DND-41 (cell line): ENCODE measurements around the gene CPNE4.

Experiments
- ATAC-seq: fragments of 200-7000 bp; cut with Tn5 transposase; 3 replicates; pipeline ENCODE4 v1.9.1; 2021; ENCODE audit warnings: low read depth; ENCODE audit not compliant: insufficient read depth
- DNase-seq: peaks from one replicate; pipeline ENCODE4 v3.0.0-alpha.2; 2020
- H2AFZ ChIP-seq: 2 replicates; pipeline ENCODE4 v1.6.0; 2012; ENCODE audit warnings: low read depth, low read length
- H3K27ac ChIP-seq: 2 replicates; pipeline ENCODE4 v1.5.1; 2012; ENCODE audit warnings: low read length, inconsistent platforms
- H3K27me3 ChIP-seq: fragments of 200-600 bp; sonication (generic); 2 replicates; pipeline ENCODE4 v1.6.0; 2012; ENCODE audit warnings: low read length, mild to moderate bottlenecking, inconsistent platforms; ENCODE audit not compliant: insufficient read depth, poor library complexity
- H3K36me3 ChIP-seq: 2 replicates; pipeline ENCODE4 v1.5.1; 2012; ENCODE audit warnings: low read length, inconsistent platforms; ENCODE audit not compliant: insufficient read depth
- H3K4me1 ChIP-seq: 2 replicates; pipeline ENCODE4 v1.5.1; 2012; ENCODE audit warnings: mild to moderate bottlenecking, low read length; ENCODE audit not compliant: insufficient read depth
- H3K4me2 ChIP-seq: 2 replicates; pipeline ENCODE4 v1.6.0; 2012; ENCODE audit warnings: mild to moderate bottlenecking, moderate library complexity, low read length, inconsistent platforms; ENCODE audit not compliant: insufficient read depth
- H3K4me3 ChIP-seq, 2 experiments: fragments of 200-600 bp in 1 of 2; shearing (Covaris generic) in 1 of 2; 2 replicates each; pipeline ENCODE4 v1.5.1; 2012 to 2016; ENCODE audit warnings: inconsistent platforms in 2 of 2, low read length in 2 of 2, mild to moderate bottlenecking in 2 of 2, low read depth in 1 of 2, moderate library complexity in 1 of 2
- H3K79me2 ChIP-seq: 2 replicates; pipeline ENCODE4 v1.6.0; 2012; ENCODE audit warnings: low read length, inconsistent platforms; ENCODE audit not compliant: insufficient read depth
- H3K9ac ChIP-seq: 2 replicates; pipeline ENCODE4 v1.6.0; 2012; ENCODE audit warnings: low read depth, mild to moderate bottlenecking, inconsistent platforms, low read length, moderate library complexity
- H3K9me3 ChIP-seq: 2 replicates; pipeline ENCODE4 v1.5.1; 2012; ENCODE audit warnings: low read length, moderate library complexity, mild to moderate bottlenecking, inconsistent platforms; ENCODE audit not compliant: insufficient read depth, severe bottlenecking
- H4K20me1 ChIP-seq: 2 replicates; pipeline ENCODE4 v1.6.0; 2012; ENCODE audit warnings: low read length; ENCODE audit not compliant: insufficient read depth
- EZH2 ChIP-seq: IDR thresholded peaks from 3 replicates; pipeline ENCODE4 v1.6.1; 2012; ENCODE audit warnings: borderline replicate concordance, low read depth, mild to moderate bottlenecking, moderate library complexity, low read length, inconsistent platforms; ENCODE audit not compliant: severe bottlenecking
- TF ChIP-seq, protein P1 (sequence below): IDR thresholded peaks from 2 replicates; pipeline ENCODE4 v1.5.1; 2012; ENCODE audit warnings: borderline replicate concordance, low read length, moderate library complexity, mild to moderate bottlenecking; ENCODE audit not compliant: poor library complexity, severe bottlenecking; ENCODE audit errors: extremely low read depth

Gene CPNE4

DNA sequence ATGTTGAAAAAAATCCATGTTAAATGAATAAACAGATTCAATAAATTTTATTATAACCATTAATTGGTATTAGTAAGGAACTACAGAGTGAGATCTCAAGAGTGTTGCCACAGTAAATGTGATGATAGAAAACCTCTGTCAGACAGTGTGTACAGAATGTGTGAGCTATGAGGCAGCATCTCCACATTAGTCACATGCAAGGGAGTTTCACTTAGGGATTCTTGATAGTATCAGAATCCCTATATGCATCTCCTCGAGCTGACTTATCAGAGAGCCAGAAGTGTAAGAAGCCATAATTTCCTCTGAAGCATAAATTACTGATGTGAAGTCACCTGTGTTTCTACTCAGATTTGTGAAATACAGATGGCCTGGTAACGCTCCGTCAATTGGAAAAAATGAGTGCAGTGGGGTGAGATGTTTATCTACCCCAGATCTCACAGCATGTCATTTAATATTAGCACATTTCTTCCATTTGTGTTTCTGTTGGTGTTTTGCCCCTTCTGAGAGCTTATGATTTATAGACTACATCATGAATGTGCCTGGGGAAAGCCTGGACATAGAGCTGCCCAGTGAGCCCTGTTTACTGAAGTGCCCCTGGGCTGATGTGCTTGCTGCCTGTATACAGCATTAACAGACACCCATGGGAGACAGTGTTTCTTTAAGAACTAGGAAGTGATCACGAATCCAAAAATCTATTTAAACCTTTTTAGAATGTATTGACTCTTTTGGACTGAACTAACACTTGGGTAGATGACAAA is 262.4 kb downstream of the CPNE4 start:
- Histone ChIP-seq H3K4me2 (no peak overlapping the region), H4K20me1 (no peaks in the 10 kb centered on the region), H3K27me3 (peaks cover 3% of the 10 kb centered on the region), H3K27ac (no peak overlapping the region), H2AFZ (no peak overlapping the region), H3K79me2 (no peaks in the 10 kb centered on the region), H3K9ac (no peak overlapping the region), H3K36me3 (no peaks in the 10 kb centered on the region), H3K4me3 (no peak overlapping the region), H3K9me3 (no peaks in the 10 kb centered on the region), H3K4me1 (no peaks in the 10 kb centered on the region)
- DNase-seq = no peak
- no peak for TF ChIP-seq EZH2
- TF ChIP-seq, protein P1, sequence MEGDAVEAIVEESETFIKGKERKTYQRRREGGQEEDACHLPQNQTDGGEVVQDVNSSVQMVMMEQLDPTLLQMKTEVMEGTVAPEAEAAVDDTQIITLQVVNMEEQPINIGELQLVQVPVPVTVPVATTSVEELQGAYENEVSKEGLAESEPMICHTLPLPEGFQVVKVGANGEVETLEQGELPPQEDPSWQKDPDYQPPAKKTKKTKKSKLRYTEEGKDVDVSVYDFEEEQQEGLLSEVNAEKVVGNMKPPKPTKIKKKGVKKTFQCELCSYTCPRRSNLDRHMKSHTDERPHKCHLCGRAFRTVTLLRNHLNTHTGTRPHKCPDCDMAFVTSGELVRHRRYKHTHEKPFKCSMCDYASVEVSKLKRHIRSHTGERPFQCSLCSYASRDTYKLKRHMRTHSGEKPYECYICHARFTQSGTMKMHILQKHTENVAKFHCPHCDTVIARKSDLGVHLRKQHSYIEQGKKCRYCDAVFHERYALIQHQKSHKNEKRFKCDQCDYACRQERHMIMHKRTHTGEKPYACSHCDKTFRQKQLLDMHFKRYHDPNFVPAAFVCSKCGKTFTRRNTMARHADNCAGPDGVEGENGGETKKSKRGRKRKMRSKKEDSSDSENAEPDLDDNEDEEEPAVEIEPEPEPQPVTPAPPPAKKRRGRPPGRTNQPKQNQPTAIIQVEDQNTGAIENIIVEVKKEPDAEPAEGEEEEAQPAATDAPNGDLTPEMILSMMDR = no peak
- ATAC-seq = no peak

DNA sequence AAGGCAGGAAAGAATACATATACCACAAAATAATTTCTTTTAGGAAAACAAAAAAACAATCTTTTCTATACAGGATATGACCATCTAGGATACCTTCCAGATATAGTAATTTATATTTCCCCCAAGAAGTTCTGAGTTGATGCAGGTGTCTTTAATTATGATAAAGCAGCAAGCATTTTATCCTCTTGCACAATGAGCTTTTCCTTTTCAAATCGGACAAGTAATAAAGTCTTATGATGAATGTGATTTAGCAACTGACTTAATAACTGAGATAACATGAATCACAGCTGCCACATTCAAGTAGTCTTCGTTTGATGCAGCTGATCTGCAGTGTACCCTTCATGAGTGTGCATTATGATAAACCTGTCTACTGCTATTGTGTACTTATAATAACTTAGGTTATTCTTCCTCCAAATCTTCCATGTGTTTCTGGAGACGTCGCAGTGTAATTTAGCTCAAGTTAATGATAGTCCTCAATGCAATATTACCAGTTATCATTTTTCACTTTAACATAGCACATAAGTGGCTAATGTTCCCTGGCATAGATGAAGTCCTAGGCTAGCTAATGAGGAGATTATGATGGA is 271.7 kb downstream of the CPNE4 start:
- TF ChIP-seq, protein P1 = no peak
- no peak for TF ChIP-seq EZH2
- no peaks in the 10 kb centered on the region for H3K79me2 ChIP-seq
- DNase-seq = no peak
- no peak for ATAC-seq
- H3K9me3 ChIP-seq = no peaks in the 10 kb centered on the region
- no peaks in the 10 kb centered on the region for H3K36me3 ChIP-seq
- no peak overlapping the region for H3K4me3 ChIP-seq
- peaks cover 2% of the 10 kb centered on the region for H3K27me3 ChIP-seq
- H2AFZ ChIP-seq = no peak overlapping the region
- H3K4me1 ChIP-seq = no peaks in the 10 kb centered on the region
- no peak overlapping the region for H3K9ac ChIP-seq
- H4K20me1 ChIP-seq = no peaks in the 10 kb centered on the region
- no peak overlapping the region for H3K4me2 ChIP-seq
- H3K27ac ChIP-seq = no peak overlapping the region

DNA sequence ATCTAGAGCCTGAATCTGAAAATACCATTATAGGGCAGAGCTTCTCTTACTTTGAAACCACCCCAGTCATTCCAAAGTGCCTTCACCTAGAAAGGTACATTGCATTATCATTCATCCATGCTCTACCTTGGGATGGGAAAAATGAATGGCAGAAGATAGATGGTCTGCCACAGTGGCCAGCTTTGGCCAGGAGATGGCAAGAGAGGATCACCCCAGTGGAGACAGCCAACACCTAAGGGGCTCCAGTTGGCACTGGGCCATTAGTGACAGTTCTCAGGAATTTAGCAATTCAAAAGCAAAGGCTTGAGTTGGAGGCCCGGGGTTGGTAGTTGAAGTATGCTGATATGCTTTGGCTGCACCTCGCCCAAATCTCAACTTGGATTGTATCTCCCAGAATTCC is 278.4 kb downstream of the CPNE4 start:
- no peak overlapping the region for H3K9ac ChIP-seq
- no peaks in the 10 kb centered on the region for H3K79me2 ChIP-seq
- no peak overlapping the region for H3K4me2 ChIP-seq
- H3K27ac ChIP-seq = no peak overlapping the region
- H3K4me3 ChIP-seq = no peak overlapping the region
- ATAC-seq (no peak), DNase-seq (no peak)
- no peaks in the 10 kb centered on the region for H3K27me3 ChIP-seq
- no peak overlapping the region for H2AFZ ChIP-seq
- no peaks in the 10 kb centered on the region for H3K36me3 ChIP-seq
- TF ChIP-seq EZH2 = no peak
- TF ChIP-seq, protein P1 = no peak
- no peaks in the 10 kb centered on the region for H3K4me1 ChIP-seq
- H3K9me3 ChIP-seq = no peaks in the 10 kb centered on the region
- H4K20me1 ChIP-seq = no peaks in the 10 kb centered on the region
